Measurements from ENCODE around the gene KCNQ2.

Gene KCNQ2

GRCh38 chr20:63417097-63417737, 55.2 kb downstream of the KCNQ2 start:
- DNase-seq (ENCODE audit: low read depth, low spot score): no peak
- ChIA-PET POLR2A (no interaction called here), CTCF (no interaction called here)
- no peak for TF ChIP-seq CTCF (IDR thresholded peaks at IDR 0.05; ENCODE audit: insufficient read depth, low read length, missing control alignments)
- H3K4me3 ChIP-seq (ENCODE audit: low read depth, low read length): no peak overlapping the region

DNA sequence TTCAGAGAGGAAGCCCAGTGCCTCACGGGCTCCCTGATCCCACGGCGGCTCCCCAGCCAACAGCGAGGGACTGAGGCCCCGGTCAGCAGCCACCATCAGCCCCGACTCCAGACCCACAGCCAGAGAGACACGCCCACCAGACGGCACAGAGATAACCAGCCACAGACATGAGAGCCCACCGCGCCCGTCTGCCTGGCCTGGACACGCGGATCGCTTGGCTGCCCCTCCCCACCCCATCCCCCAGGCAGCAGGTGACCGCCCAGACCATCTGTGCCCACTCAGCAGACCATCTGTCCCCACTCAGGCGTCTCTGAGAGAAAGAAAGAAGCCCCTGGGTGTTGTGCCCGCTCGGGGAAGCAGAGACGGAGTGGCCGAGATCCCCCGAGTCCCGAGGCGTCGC, 55.8 kb downstream of the KCNQ2 start:
- no peak overlapping the region for H3K4me3 ChIP-seq (ENCODE audit: low read depth, low read length)
- POLR2A ChIA-PET: no interaction called here
- no peak for TF ChIP-seq CTCF (IDR thresholded peaks at IDR 0.05; ENCODE audit: insufficient read depth, low read length, missing control alignments)
- DNase-seq (ENCODE audit: low read depth, low spot score): no peak
- CTCF ChIA-PET: no interaction called here

DNA sequence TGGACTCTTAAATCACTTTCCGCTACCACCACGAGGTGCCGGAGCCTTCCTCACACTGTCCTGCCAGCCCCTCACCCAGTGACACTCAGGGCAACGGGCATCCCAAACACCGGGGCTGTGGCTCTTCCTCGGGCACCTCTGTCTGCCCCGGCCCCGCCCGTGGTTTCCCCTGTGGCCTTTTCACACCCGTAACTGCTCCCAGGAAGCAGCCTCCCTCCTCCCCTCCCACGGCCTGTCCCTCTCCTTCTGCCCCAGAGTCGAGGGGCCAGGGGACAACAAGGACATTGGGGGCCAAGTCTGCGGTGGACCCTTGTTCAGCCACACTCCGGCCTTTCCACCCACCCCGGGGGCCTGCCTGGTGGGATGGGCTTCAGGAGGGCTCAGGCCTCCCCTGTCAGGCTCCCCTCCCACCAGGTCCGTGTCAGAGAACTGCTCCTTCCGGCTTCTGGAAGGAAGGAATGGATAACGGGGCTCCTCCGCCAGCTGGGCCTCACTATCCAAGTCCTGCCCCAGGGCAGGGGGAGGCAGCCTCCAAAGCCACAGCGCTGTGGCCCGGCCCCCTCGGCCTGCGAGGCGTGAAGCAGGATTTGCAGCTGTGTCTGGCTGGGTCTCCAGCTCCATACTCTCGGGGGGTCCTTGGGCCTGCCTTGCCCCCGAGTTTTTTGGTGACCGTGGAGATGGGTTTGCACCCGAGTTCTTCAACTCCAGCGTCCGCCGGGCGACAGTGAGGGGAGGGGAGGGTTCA, 56.6 kb downstream of the KCNQ2 start:
- no peak for DNase-seq (ENCODE audit: low read depth, low spot score)
- ChIA-PET CTCF (no interaction called here), POLR2A (no interaction called here)
- no peak overlapping the region for H3K4me3 ChIP-seq (ENCODE audit: low read depth, low read length)
- TF ChIP-seq CTCF (IDR thresholded peaks at IDR 0.05; ENCODE audit: insufficient read depth, low read length, missing control alignments): no peak

GRCh38 chr20:63414720-63415430, 57.6 kb downstream of the KCNQ2 start:
- POLR2A ChIA-PET: no interaction called here
- no peak for TF ChIP-seq CTCF (IDR thresholded peaks at IDR 0.05; ENCODE audit: insufficient read depth, low read length, missing control alignments)
- CTCF ChIA-PET: no interaction called here
- H3K4me3 ChIP-seq (ENCODE audit: low read depth, low read length): no peak overlapping the region
- no peak for DNase-seq (ENCODE audit: low read depth, low spot score)

- TF ChIP-seq CTCF (IDR thresholded peaks at IDR 0.05; ENCODE audit: insufficient read depth, low read length, missing control alignments): no peak
- no peak overlapping the region for H3K4me3 ChIP-seq (ENCODE audit: low read depth, low read length)
- ChIA-PET CTCF (no interaction called here), POLR2A (no interaction called here)
- no peak for DNase-seq (ENCODE audit: low read depth, low spot score)
Observed at GRCh38 chr20:63413963-63414684, 58.3 kb downstream of the KCNQ2 start.

GRCh38 chr20:63413323-63413722, 59.1 kb downstream of the KCNQ2 start:
- ChIA-PET POLR2A (no interaction called here), CTCF (no interaction called here)
- no peak for DNase-seq (ENCODE audit: low read depth, low spot score)
- no peak overlapping the region for H3K4me3 ChIP-seq (ENCODE audit: low read depth, low read length)
- TF ChIP-seq CTCF (IDR thresholded peaks at IDR 0.05; ENCODE audit: insufficient read depth, low read length, missing control alignments): no peak
